AG08395 (cell line): ENCODE results near the gene RGL1.

Source experiments
- DNase-seq: peaks from one replicate; pipeline ENCODE4 v3.0.0; 2012; ENCODE audit warnings: mixed read lengths, low spot score

Gene RGL1

GRCh38 chr1:183869664-183870063 is 64.7 kb downstream of the RGL1 start:
- DNase-seq: no peak

GRCh38 chr1:183870351-183871077 is 65.6 kb downstream of the RGL1 start:
- DNase-seq: peak; percentile 41

GRCh38 chr1:183871142-183871541 is 66.2 kb downstream of the RGL1 start:
- DNase-seq: no peak

GRCh38 chr1:183871601-183872000 is 66.7 kb downstream of the RGL1 start:
- DNase-seq: no peak

- no peak for DNase-seq
These were observed 67.5 kb downstream of the RGL1 start for GRCh38 chr1:183872403-183872802.

GRCh38 chr1:183873642-183874041 is 68.7 kb downstream of the RGL1 start:
- DNase-seq: no peak

- no peak for DNase-seq
These were observed 71.4 kb downstream of the RGL1 start for GRCh38 chr1:183876309-183876708.

- peak; percentile 60 for DNase-seq
These were observed 72.3 kb downstream of the RGL1 start for GRCh38 chr1:183877053-183877720.

- DNase-seq: no peak
These were observed 74.6 kb downstream of the RGL1 start for GRCh38 chr1:183879494-183879893.

GRCh38 chr1:183879966-183880365 is 75.0 kb downstream of the RGL1 start:
- no peak for DNase-seq

GRCh38 chr1:183880531-183881243 is 75.8 kb downstream of the RGL1 start:
- DNase-seq: no peak

GRCh38 chr1:183881387-183882131 is 76.6 kb downstream of the RGL1 start:
- DNase-seq: peak; percentile 47

GRCh38 chr1:183882335-183883167 is 77.6 kb downstream of the RGL1 start:
- DNase-seq: no peak

GRCh38 chr1:183883623-183884022 is 78.7 kb downstream of the RGL1 start:
- no peak for DNase-seq

GRCh38 chr1:183884526-183884925 is 79.6 kb downstream of the RGL1 start:
- DNase-seq: no peak

GRCh38 chr1:183885142-183885735 is 80.3 kb downstream of the RGL1 start:
- no peak for DNase-seq

- no peak for DNase-seq
These were observed 81.3 kb downstream of the RGL1 start for GRCh38 chr1:183886083-183886828.

GRCh38 chr1:183886853-183887252 is 81.9 kb downstream of the RGL1 start:
- no peak for DNase-seq

- no peak for DNase-seq
These were observed 83.2 kb downstream of the RGL1 start for GRCh38 chr1:183887826-183888819.
